Epithelial cell of proximal tubule (primary cell): ENCODE results near the gene LRIG2. TPM values are rescaled to one million over a fixed set of nuclear protein-coding genes. Genes with fewer than 3 reads are reported as not detected.

ENCODE experiments used
- DNase-seq: peaks from one replicate; pipeline ENCODE4 v3.0.0-alpha.2; 2011; ENCODE audit warnings: low read depth
- H3K4me3 ChIP-seq: 2 replicates; pipeline ENCODE4 v1.5.1; 2011; ENCODE audit warnings: low read depth, mild to moderate bottlenecking, low read length
- total RNA-seq: library from RNA; depleted of rRNA; stranded (reverse); fragments of >200 nt; gene quantifications from 2 replicates; pipeline ENCODE4 v1.2.3, GENCODE V29; 2015
- TF ChIP-seq, protein P1 (sequence below): conservative IDR thresholded peaks from 2 replicates; pipeline ENCODE4 v1.5.1; 2012; ENCODE audit warnings: low read depth, mild to moderate bottlenecking, low read length

Gene LRIG2
- total RNA-seq, 1 donor from 2014 or later: 3.9 TPM

DNA sequence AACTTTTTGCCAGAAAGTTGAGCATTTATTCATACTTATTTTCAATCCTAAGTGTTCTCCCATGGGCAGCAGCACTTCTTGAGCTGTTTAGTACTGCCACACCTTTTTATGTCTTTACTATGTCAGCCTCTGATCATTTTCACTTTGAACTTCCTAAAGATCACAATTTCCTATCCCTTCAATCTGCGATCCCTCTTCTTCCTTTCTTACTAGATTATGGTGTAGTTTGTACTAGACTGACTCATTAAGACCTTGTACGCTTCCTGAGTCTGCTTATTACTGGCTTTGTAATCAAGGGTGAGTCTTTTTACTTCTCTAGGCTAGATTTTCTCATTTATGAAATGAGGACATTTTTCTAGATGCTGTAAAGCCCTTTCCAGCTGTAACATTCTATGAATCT is 55.1 kb downstream of the LRIG2 start:
- H3K4me3 ChIP-seq: no peak overlapping the region
- DNase-seq: no peak
- TF ChIP-seq, protein P1, sequence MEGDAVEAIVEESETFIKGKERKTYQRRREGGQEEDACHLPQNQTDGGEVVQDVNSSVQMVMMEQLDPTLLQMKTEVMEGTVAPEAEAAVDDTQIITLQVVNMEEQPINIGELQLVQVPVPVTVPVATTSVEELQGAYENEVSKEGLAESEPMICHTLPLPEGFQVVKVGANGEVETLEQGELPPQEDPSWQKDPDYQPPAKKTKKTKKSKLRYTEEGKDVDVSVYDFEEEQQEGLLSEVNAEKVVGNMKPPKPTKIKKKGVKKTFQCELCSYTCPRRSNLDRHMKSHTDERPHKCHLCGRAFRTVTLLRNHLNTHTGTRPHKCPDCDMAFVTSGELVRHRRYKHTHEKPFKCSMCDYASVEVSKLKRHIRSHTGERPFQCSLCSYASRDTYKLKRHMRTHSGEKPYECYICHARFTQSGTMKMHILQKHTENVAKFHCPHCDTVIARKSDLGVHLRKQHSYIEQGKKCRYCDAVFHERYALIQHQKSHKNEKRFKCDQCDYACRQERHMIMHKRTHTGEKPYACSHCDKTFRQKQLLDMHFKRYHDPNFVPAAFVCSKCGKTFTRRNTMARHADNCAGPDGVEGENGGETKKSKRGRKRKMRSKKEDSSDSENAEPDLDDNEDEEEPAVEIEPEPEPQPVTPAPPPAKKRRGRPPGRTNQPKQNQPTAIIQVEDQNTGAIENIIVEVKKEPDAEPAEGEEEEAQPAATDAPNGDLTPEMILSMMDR: no peak

DNA sequence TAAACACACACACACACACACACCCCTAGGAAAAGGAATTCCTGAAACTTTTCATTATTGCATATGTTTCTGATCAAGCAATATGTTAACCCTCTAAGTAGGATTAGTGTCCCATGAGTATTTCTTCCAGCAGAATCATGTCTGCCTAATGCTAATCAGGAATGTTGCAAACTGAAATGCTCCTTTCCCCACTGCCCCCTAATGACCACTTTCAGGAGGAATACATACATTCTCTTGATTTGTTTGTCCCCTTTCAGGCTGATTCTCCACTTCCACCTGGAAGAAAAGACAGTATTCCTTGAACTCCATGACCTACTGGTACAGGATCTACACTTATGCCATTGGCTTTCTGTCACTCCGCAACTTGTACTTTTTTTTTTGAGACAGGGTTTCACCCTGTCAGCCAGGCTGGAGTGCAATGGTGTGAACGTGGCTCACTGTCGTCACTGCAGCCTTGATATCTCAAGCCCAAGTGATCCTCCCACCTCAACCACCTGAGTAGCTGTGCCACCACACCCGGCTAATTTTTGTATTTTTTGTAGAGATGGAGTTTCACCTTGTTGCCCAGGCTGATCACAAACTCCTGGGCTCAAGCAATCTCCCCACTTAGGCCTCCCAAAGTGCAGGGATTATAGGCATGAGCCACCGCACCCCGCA is 56.7 kb downstream of the LRIG2 start:
- DNase-seq: no peak
- TF ChIP-seq, protein P1: no peak
- no peak overlapping the region for H3K4me3 ChIP-seq

DNA sequence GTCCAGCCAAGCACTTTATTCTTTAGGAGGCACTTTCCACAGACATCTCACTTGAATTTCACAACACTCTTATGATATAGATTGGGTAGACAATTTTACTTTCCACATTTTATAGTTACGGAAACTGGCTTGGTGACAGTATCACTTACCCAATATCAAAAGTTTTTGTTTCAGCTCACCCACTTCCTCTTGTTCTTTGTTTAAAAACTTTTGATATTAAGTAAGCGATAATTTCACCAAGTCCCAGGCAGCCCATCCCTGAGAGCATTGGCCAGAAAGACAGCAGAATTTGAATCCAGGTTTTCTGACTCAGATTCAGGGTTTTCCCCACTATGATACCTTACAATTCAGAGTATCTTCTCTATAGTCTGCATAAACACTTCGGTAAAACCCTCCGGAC is 60.0 kb downstream of the LRIG2 start:
- TF ChIP-seq, protein P1: no peak
- no peak overlapping the region for H3K4me3 ChIP-seq
- DNase-seq: no peak

DNA sequence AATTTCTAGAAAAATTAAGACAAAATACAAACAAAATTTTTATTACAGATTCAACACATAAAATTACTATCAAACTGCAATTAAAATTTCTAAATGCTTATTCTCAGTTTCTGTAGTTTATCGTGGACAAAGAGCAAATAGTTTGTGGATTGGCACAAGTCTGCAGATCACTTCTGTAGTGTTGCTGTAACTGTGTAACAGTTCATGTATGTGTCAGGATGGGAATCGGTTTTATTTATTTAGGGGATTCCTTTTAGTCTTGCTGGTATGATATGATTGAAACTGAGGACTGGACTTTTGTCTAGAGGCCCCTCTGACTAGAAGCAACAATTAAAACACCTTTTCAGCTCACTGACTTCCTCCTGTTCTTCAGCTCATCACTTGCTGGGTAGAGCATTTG is 60.8 kb downstream of the LRIG2 start:
- H3K4me3 ChIP-seq: no peak overlapping the region

DNA sequence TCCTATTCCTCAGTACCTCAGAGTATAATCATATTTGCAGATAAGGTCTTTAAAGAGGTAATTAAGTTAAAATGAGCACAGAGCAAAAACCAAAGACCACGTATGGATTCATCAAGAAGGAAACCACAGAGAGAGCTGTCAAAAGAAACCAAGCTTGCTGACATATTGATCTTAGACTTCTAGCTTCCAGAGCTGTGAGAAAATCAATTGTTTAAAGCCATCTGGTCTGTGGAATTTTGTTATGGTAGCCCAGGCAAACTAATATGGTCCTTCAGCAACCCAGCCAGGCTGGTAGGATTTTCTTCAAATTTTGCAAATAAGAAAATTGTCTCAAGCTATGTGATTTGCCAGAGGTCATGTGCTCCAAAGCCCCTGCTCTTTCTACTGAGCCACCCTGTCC is 62.5 kb downstream of the LRIG2 start:
- no peak overlapping the region for H3K4me3 ChIP-seq
- TF ChIP-seq, protein P1: no peak
- DNase-seq: no peak

More for the DNA sequence above, 60.8 kb downstream of the LRIG2 start:
- TF ChIP-seq, protein P1: no peak
- no peak for DNase-seq

DNA sequence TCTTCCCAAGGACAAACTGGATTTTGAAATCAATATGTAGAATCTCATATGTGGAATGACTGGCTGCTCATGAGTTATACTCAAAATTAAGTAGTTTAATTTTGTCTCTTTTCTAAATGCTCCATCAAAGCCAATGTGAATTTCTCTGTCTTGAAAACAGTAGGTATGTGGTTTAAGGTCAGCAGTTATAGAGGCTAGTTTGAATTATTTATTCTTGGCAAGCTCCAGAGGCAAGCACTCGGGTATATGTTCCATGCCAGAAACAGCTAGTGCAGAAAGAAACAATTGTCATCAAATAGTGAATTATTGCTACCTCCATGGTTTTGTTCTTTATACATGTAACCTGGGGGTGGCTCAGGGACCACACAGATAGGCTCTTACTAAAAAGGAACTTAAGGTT is 63.5 kb downstream of the LRIG2 start:
- no peak for DNase-seq
- TF ChIP-seq, protein P1: no peak

DNA sequence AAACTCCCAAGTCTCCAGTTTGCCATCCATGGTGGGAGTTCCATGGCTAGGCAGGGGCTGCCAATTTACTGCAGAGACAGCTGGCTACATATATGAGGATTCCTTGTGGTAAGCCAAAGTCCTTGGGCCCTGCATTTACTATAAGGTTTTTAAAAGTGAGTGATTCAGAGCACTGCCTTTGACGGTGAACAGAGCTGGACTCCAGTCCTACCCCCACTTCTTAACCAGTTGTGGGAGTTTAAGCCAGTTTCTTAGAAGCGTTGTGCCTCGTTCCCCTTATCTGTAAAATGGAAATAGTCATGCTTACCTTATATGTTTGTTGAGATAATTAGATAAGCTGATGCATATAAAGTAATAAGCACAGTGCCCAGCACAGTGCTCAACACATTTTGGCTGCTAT is 64.6 kb downstream of the LRIG2 start:
- TF ChIP-seq, protein P1: no peak
- no peak overlapping the region for H3K4me3 ChIP-seq
- DNase-seq: no peak

More for the DNA sequence above, 63.5 kb downstream of the LRIG2 start:
- H3K4me3 ChIP-seq: no peak overlapping the region
